WTC11 (cell line): Measurements from ENCODE around the gene FHOD3.

Experiments
- ELF4 ChIP-seq: sonication (generic); formaldehyde crosslinking; IDR thresholded peaks from 2 replicates; pipeline ENCODE4 v1.8.1; 2022; ENCODE audit warnings: low read depth, mild to moderate bottlenecking, moderate library complexity, missing genetic modification reagents
- ESRRA ChIP-seq: sonication (generic); formaldehyde crosslinking; IDR thresholded peaks from 2 replicates; pipeline ENCODE4 v1.8.1; 2022; ENCODE audit warnings: mild to moderate bottlenecking, missing genetic modification reagents, borderline replicate concordance
- SP1 ChIP-seq: sonication (generic); formaldehyde crosslinking; conservative IDR thresholded peaks from 2 replicates; pipeline ENCODE4 v1.8.1; 2022; ENCODE audit warnings: missing genetic modification reagents
- TCF7 ChIP-seq: sonication (generic); formaldehyde crosslinking; IDR thresholded peaks from 2 replicates; pipeline ENCODE4 v1.8.0; 2022; ENCODE audit warnings: mild to moderate bottlenecking, low read depth, missing genetic modification reagents, moderate library complexity
- TP53 ChIP-seq: sonication (generic); formaldehyde crosslinking; IDR thresholded peaks from 2 replicates; pipeline ENCODE4 v1.8.1; 2023; ENCODE audit warnings: mild to moderate bottlenecking, missing genetic modification reagents
- TF ChIP-seq, protein P1 (sequence below): fragments of 200-600 bp; IDR thresholded peaks from 2 replicates; pipeline ENCODE4 v1.8.0; 2022; ENCODE audit warnings: antibody characterized with exemption

DNA sequence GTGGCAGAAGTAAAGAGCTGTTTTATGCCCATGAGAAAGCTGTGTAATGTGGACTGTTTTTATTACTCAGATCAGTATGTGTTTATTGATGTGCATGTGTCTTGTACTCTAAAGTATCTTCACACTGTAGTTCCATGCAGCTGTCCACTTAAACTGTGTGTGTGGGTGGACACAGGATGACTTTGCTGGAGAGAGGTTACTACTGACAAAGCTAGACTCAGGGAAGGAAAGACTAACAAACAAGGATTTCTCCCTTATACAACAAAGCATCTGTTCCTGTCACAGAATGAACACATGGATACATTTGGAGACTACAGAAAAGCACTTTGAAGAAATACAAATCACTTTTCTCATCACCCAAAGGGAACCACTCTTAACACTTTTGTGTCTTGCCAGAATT is 10.0 kb downstream of the FHOD3 start:
- no peak for TF ChIP-seq ESRRA (CRISPR knock-in tag)
- no peak for TF ChIP-seq ELF4 (CRISPR knock-in tag)
- no peak for TF ChIP-seq TP53 (CRISPR knock-in tag)
- TF ChIP-seq, protein P1, sequence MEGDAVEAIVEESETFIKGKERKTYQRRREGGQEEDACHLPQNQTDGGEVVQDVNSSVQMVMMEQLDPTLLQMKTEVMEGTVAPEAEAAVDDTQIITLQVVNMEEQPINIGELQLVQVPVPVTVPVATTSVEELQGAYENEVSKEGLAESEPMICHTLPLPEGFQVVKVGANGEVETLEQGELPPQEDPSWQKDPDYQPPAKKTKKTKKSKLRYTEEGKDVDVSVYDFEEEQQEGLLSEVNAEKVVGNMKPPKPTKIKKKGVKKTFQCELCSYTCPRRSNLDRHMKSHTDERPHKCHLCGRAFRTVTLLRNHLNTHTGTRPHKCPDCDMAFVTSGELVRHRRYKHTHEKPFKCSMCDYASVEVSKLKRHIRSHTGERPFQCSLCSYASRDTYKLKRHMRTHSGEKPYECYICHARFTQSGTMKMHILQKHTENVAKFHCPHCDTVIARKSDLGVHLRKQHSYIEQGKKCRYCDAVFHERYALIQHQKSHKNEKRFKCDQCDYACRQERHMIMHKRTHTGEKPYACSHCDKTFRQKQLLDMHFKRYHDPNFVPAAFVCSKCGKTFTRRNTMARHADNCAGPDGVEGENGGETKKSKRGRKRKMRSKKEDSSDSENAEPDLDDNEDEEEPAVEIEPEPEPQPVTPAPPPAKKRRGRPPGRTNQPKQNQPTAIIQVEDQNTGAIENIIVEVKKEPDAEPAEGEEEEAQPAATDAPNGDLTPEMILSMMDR, result no peak
- TF ChIP-seq SP1 (CRISPR knock-in tag), result no peak
- TF ChIP-seq TCF7 (CRISPR knock-in tag), result no peak
